HG03565 (cell line): ENCODE data around the gene PHTF1.

Source experiments
- ATAC-seq: cut with Tn5 transposase; IDR thresholded peaks from one replicate; pipeline ENCODE4 v1.9.1; 2021; ENCODE audit warnings: mild to moderate bottlenecking, moderate library complexity; ENCODE audit not compliant: unreplicated experiment

Gene PHTF1

DNA sequence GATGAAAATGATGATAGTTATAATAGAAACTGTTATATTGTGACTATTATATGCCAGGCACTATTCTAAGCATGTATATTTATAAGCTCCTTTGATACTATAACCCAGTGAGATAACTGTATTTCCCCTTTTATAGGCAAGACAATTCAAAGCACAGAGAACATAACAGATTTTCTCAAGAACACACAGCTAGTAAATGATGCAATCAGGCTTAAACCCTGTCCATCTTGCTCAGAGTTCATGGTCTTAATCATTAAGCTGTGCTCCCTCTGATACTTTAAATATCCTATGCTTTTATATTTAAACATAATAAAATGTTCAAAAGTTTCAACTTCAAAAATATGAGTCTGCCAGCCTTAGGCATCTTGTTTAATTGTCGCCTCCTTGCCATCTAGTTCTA lies 88.6 kb downstream of the PHTF1 start:
- ATAC-seq: no peak

DNA sequence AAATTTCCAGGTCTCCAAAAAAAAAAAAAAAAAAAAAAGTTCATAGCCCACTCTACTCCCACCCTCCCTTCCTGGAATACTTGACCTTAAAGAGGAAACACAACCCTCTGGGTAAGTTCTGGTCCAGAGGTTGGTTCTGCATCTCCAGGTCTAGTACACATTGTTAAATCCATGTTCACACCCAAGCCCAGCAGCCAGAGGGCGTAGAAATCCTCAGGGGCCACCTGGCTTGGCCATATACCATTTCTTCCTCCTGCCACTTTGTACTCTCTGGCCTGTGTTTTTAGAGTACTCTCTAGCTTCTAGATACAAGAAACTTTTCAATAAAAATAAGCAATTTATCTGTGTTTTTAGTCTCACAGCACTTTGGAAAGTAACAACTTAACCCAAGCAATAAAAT lies 89.3 kb downstream of the PHTF1 start:
- ATAC-seq: no peak

DNA sequence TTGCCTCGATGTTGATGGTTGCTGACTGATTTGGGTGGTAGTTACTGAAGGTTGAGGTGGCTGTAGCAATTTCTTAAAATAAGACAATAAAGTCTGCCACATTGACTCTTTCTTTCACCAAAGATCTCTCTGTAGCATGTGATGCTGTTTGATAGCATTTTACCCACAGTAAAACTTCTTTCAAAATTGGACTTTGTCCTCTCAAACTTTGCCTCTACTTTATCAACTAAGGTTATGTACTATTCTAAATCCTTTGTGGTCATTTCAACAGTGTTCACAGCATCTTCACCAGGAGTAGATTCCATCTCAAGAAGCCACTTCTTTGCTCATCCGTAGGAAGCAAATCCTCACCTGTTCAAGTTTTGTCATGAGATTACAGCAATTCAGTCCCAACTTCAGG lies 93.2 kb downstream of the PHTF1 start:
- no peak for ATAC-seq

DNA sequence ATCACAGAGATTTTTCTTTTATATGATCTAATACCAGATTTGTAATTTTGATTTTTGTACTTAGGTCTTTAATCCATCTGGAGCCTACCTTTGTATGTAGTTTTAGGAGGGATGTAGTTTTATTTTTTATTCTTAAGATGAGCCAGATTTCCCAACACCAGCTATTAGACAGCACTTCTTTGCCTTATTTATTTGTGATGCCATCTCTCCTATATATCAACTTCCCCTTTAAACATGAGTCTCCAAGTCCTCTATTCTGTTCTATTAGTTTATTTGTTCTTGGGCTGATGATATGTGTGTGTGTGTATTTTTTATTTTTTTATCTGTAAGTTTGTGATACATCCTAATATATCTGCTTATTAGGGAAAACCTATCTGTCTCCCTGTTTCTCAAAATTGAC lies 94.2 kb downstream of the PHTF1 start:
- ATAC-seq: no peak

DNA sequence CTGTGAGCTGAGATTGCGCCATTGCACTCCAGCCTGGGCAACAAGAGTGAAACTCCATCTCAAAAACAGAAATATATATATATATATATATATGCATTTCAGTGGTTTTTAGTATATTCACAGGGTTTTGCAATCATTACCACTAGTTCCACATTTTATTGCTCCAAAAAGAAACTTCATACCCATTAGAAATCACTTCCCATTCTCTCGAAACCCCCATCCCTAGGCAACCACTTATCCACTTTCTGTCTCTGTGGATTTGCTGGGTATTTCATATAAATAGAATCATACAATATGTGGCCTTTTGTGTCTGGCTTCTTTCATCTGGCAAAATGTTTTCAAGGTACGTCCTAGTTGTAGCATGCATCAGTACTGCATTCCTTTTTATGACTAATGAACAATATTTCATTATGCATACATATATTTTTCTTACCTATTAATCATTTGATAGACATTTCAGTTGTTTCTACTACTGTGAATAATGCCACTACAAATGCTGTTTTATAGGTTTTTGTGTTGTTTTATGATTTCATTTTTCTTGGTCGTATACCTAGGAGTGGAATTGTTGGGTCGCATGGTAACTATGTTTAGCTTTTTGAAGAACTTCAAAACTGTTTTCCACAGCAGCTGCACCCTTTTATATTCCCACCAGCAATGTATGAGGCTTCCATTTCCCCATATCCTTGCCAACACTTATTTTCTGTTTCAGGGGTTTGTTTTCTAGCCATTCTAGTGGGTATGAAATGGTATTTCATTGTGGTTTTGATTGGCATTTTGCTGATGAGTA lies 95.9 kb downstream of the PHTF1 start:
- ATAC-seq: no peak

DNA sequence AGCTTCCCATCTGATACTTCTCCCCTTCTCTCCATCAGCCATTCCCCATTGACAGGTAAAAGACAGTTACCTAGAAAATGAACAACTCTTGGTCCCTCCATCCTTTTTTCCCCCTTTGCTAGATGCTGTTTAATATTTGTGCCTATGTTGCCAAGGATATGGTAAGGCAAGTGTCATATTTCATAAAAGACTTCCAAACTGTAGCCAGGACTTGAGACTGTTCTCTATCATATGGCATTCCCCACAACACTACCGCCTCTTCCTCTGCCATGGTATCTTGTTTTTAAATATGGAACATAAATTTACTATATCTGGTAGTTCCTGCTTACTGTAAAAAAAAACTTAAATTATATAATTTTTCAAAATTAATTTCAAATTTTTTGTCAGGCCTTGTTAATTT lies 97.2 kb downstream of the PHTF1 start:
- no peak for ATAC-seq

DNA sequence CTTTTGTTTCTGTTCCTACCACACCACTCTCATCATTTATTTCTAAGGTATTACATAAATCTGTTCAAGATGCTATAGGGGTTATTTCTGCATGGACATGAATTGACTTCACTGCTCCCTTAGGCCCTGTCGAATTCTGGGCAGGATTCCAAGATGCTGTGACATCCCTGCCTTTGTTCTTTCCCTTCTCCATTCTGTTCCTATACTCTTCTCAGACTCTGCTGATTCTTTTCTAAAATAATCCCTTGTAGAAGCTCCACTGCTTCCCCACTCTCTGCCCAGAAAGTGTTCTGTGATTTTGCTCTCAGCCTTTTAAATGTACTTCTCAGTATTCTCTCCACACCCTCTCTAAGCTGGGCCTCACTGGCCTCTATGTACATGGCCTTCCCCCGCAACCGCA lies 99.2 kb downstream of the PHTF1 start:
- ATAC-seq: no peak

DNA sequence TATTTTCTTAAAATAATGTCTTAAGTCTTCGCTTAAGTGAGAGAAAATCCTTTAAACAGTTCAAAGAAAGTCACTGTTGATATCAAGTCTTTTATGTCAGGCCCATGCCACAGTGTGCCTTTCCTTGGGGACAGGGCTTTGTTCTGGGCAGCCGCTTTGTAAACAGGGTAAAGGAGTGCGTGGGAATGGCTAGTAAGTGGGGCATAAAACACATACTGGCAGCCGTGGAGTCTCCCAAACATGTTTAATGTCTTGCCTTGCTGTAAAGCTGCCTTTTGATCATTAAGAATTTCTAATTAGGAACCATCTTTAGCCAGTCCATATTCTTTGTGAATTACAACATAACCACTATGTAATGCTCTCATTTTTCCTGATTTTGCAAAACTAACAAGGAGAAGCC lies 99.7 kb downstream of the PHTF1 start:
- no peak for ATAC-seq

DNA sequence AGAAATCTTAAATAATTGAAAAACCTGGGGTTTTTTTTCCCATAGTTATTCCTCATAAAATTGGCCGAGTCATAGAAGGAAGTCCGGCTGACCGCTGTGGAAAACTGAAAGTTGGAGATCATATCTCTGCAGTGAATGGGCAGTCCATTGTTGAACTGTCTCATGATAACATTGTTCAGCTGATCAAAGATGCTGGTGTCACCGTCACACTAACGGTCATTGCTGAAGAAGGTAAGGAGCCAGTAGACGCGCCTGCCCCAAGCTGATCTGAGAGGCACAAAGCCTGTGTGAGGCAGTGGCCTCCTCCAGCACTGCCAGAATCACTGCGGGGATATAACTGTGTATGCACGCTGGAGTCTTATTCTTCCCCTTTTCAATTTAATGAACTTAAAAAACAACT lies 100.3 kb downstream of the PHTF1 start:
- no peak for ATAC-seq

DNA sequence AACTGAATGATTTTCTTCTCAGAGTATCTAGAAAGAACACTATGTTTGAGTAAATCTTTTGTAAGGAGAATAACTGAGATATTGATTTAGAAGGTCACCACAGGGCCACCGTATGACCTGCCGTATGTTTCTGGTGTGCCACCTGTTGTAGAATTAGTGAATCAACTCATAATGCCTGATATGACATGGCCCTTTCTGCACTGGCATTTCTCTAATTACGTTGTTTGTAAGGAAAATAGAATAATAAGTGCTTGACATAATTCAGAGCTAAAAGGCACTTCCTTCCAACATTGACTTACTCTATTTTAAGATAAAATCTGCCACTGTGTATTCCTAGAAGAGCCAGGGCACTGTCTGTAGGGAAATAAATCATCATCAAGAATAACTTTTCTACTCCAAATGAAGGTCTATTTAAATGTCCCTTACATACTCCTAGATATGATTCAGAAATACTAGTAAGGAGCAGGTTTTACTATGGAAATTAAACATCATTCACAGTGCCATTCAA lies 101.7 kb downstream of the PHTF1 start:
- ATAC-seq: no peak

DNA sequence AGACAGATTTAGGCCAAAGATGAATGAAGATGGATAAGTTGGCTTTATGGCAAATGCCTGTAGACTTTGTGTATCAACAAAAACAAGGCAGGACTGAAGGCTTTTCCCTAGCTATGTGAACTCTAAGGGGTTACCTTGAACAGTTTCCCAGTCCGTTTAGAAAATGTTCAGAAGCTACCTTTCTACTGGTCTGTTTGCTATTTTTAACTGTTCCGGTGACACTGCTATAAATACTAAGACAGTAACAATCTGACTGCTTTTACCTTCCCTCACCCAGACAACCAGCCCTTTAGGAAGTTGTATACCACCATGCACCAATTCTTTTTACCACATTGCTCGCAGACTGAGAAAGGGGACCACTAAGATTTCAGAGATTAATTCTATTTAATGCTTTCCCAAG lies 102.2 kb downstream of the PHTF1 start:
- ATAC-seq: no peak

DNA sequence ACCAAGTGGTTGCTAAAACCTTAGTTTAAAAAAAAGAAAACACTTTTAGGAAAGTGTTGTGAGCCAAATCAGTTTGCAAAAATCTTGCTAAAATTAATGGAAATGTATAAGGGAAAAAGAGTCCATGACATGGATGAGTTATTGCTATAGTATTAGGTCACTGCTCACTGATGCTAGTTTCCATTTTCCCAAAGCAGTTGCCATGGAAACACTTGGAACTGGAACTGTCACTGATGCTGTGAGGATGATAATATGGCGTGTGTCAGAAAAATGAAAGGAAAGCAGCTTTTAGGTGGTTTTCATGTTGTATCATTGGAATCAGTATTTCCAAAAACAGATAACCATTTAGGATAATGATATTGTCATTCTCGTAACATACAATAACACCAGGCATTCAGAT lies 104.4 kb downstream of the PHTF1 start:
- no peak for ATAC-seq

DNA sequence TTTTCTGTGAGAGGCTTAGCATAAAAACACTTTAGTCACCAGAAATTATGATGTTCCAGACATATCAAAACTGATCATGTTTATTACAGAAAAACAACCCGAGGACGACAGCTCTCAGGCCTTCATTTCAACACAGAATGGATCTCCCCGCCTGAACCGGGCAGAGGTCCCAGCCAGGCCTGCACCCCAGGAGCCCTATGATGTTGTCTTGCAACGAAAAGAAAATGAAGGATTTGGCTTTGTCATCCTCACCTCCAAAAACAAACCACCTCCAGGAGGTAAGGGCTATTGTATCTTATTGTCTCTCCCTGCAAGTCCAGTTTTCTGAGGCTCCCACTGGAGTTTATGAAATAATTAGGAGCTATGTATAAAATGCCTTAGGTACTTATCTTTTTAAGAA lies 105.5 kb downstream of the PHTF1 start:
- ATAC-seq: no peak

DNA sequence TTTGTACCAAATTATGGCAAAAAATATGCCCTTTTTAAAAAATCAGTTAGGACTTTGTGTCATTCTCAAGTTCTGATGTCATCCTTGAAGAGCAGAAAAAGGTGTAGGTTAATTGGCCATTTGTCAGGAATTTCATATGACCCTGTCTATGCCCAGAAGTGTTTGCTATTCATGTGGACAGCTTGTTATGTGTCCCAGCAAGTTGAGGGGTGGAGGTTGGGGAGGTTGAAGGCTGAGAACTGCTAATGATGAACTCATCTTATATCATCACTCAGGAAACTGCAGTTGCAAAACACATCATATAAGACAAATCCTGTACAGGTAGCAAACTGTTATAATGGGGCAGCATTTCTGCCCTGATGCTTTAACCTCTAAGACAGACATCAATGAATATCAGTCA lies 106.5 kb downstream of the PHTF1 start:
- ATAC-seq: no peak

DNA sequence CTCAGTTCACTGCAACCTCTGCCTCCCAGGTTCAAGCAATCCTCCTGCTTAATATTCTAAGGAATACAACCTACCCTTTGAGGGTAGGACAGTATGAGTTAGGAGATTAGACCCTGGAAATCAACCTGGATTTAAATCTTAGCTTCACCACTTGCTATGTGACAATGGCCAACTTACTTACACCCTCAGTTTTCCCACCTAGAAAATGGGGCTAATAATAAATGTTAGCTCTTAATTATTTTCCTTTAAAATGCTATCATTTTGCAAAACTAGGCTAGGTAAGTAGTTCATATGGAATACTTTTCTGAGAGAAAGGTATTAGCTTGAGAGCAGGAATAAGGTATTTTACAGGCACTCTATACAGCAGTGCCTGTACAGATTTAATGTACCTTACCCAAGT lies 110.8 kb downstream of the PHTF1 start:
- ATAC-seq: no peak

DNA sequence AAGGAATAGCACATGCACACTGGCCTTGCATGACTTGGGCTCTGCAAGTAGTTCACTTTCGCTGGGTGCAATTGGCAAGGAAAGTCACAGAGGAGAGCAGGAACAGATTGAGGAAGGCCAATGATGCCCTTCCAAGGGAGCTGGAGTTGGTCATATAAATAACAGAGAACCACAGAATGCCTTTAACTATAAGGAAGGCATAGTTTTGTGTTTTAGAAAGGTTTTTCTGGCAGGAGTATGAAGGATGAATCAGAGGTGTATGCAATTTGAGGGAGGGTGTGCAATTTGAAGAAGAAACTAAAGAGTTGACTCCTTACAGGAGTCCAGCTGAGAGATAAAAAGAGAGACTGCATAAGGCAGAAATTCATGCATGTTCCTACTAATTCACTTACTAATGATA lies 112.1 kb downstream of the PHTF1 start:
- ATAC-seq: no peak
